Stimulated activated CD4-positive, alpha-beta T cell treated with anti-CD3 and anti-CD28 coated beads, Interleukin-12 subunit alpha, Interleukin-12 subunit beta, amount 100 ng/mL, for 48 hours (primary cell): ENCODE data around the gene ZNF384.
"Not testable (repeated sequence)": the region's sequence is repeated elsewhere in the genome, so short reads cannot be mapped to it uniquely, and the experiment has no call there.

Experiments
- DNase-seq, 3 donors: peaks; one replicate each; pipeline ENCODE4 v3.0.0-alpha.2; 2020; ENCODE audit warnings: low read depth in 2 of 3, low spot score in 1 of 3

Gene ZNF384

DNA sequence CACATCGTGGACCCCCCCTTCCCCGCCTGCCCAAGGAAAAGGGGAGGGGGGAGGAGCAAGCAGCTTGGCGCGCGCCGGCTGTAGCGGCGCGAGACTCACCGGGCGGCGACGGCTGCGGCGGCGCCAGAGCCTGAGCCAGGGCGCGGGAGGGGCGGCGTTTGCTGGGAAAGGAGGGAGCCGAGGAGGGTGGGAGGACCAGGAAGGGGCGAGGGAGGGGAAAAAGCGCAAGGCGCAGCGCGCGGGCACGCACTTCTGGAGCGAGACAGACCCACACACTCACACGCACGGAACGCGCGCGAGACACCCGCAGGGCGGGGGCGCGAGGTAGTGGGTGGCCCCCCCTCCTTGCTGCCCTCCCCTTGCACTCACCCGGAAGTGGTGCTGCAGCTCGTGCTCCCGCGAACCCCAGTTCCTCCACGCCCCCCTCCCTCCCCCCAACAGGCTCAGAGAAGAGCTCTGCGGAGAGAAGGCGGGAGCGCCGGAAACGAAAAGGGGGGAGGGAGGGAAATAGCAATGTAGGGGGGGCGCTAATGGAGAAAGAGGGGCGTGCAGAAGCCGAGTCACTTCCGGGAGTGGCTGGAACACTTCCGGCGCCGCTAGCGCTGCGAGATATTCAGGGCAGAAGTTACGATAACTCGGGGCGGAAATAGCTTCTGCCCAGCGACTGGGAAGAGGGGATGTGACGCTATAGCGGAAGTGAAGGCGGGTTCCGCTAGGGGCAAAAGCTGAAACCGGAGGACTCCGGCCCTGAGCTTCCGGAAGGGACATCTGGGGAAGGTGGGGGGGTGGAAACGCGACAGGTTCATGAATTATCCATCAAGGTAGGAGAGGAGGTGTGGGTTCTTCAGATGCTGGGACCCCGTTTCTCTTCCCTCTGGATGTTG, at the start of gene ZNF384:
TSS of gene ZNF384 (minus strand) at position 377 of the 884 bp plus-strand sequence. CDS start 9,855 bp downstream, outside the sequence.
- peak; percentile 85 to 92 (median 91) for DNase-seq

DNA sequence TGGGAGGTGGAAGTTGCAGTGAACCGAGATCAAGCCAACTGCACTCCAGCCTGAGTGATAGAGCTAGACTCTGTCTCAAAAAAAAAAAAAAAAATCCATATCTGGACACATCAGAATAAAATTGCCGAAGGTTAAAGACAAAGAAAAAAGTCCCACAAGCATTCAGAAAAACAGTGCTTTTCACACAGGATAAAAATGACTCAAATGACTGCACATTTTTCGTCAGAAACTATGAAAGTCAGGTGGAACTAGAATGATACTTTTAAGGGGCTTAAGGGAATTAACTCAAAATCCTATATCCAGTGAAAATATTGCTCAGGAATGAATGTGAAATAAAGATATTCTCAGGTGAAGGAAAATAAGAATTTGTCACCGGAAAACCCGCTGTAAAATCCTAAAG, 47.6 kb upstream of the ZNF384 start:
- DNase-seq, result no peak

DNA sequence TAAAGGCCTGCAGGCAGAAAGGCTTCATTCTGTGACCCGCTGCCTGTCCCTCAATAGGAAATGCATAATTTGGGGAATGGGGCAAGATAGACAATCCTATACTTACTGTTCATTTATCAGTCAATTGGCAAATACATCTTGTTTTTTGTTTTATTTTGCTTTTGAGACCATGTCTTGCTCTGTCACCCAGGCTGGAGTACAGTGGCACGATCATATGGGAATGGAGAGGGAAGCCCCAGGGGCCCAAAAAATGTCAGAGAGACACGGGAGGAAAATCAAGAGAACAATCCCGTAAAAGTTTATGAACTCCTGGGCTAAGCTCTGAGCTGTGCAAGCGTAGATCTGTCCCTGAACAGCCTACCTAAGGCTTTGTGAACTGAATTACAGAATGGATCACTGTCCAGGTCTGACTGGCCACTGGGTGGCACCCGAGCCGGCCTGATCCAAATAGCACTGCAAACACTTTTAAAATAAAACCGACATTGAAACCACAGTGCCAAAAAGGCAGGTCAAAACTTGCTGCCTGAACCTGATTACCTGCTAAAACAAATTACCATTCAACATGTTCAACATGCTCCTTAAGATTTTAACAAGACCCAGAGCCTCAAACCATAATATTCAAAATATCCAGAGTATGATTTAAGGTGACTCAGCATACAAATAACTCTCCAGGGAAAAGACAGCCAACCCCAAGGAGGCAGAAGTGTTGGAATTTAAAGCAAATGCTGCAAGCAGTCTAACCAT, 46.4 kb upstream of the ZNF384 start:
- DNase-seq, result peak in 1 of 3 donors; percentile 29

GRCh38 chr12:6734506-6735387, 45.6 kb upstream of the ZNF384 start:
- DNase-seq, result no peak

- no peak for DNase-seq
Measured at GRCh38 chr12:6730169-6730568, 41.0 kb upstream of the ZNF384 start.

GRCh38 chr12:6729186-6729585, 40.0 kb upstream of the ZNF384 start:
- DNase-seq, result no peak

DNA sequence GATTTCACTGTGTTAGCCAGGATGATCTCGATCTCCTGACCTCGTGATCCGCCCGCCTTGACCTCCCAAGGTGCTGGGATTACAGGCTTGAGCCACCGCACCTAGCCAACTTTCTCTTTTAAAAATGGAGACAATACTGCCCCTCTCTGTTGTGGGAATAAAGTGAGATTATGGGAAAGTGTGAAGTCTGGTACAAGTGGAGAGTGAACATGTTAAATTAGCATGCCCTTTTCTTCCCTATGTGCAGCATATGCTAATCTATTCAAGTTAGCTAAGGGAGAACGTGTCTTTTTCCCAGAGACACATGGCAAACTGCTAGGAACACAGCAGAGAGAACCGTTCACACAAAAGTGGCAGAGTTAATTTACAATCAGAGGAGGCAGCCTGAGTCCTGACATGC, 36.2 kb upstream of the ZNF384 start:
- DNase-seq, result no peak

DNA sequence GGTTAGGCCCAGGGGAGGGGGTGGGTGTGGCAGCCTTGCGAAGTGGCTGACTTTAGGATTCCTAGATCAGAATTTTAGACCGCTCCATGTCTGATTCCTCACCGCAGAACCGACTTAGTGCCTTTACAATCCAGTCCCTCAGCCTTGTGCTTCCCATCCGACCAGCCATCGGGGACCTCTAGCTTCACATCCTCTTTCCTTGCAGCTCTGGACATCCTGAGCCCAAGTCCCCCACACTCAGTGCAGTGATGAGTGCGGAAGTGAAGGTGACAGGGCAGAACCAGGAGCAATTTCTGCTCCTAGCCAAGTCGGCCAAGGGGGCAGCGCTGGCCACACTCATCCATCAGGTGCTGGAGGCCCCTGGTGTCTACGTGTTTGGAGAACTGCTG, 35.2 kb upstream of the ZNF384 start:
- no peak for DNase-seq

- DNase-seq, result peak; percentile 91 to 97 (median 97)
Measured at GRCh38 chr12:6723607-6724408, 34.6 kb upstream of the ZNF384 start, which contains the start of gene COPS7A. Gene COPS7A (plus strand): TSS chr12:6724046. CDS start chr12:6724657, 611 bp downstream.

DNA sequence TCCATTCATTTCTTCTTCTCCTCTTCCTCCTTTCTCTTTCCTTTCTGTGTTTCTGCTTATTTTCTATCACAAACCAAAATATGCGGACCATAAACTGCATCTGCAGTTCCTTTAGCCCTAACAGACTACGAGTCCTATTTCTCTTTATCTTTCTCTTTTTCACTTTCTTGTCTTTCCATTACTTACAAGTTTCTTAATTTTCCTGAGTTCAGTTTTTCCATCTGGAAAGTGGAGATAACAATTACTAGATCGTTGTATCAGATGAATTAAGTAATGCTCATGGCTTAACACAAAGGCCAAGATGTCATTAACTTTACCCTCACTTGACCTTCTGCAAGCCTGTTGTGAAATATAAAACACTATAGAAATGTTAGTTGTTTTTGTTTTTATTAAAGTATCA, 33.7 kb upstream of the ZNF384 start:
- no peak for DNase-seq

GRCh38 chr12:6716874-6717437, 27.8 kb upstream of the ZNF384 start:
- DNase-seq, result no peak

- DNase-seq, result not testable (repeated sequence)
Measured at GRCh38 chr12:6716031-6716873, 27.1 kb upstream of the ZNF384 start.

DNA sequence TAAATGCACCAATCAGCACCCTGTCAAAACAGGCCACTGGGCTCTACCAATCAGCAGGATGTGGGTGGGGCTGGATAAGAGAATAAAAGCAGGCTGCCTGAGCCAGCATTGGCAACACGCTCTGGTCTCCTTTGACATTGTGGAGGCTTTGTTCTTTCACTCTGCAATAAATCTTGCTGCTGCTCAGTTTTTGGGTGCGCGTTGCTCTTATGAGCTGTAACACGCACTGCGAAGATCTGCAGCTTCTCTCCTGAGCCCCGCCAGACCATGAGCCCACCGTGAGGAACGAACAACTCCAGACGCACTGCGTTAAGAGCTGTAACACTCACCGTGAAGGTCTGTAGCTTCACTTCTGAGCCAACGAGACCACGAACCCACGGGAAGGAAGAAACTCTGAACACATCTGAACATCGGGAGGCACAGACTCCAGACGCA, 19.8 kb upstream of the ZNF384 start:
- DNase-seq, result peak in 1 of 3 donors; percentile 27

- DNase-seq, result not testable (repeated sequence)
Measured at GRCh38 chr12:6708351-6708750, 19.2 kb upstream of the ZNF384 start.

- DNase-seq, result no peak
Measured at GRCh38 chr12:6703631-6704030, 14.5 kb upstream of the ZNF384 start.

DNA sequence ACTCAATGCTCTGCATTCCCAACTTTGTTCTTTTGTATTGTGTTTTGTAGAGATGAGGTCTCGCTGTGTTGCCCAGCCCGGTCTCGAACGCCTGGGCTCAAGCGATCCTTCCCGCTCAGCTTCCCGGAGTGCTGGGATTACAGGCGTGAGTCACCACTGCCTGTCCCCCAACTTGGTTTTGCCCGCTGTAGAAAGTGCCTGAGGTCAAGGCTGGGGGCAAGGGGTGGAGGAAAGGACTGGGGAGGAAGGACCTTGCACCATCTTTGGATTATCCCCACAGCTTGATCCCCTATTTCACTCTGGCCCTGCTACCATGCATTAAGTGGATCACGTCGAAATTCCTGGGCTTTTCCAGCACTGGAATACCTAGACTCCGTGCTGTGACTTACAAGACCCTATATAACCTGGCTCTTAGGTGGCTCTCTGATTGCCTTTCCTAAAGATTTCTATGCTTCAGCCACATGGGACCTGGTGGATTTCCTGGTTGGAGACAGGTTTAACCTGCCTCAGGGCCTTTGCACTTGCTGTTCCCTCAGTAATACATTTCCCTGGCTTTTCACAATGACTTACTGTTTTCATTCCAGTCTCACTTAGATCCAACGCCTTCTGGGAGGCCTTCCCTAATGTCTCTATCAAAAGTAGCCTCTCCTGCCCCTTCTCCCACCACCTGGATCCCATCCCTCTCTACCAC, 12.0 kb upstream of the ZNF384 start:
- DNase-seq, result no peak

DNA sequence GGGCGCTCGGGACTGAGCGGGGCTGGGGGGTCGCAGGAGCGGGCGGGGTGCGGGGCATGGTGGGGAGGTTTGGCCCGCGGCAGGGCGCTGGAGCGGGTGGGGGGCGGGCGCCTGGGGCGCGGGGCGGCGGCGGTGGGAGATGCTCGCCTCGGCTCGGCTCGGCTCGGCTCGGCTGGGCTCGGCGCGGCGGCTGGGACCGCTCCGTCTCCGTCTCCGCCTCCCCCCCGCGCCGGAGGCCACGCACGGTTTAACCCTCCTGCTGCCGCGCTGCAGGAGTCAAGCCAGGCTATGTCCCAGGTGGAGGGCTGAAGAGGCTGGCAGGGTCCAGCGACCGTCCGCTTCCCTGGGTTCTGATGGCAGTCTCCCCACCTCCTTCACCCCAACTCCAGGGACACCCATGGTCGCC, 11.5 kb upstream of the ZNF384 start, which contains the start of gene PIANP:
TSS of gene PIANP (minus strand) at position 170 of the 406 bp plus-strand sequence. CDS start 2,754 bp downstream, outside the sequence.
- peak in 1 of 3 donors; percentile 28 for DNase-seq

DNA sequence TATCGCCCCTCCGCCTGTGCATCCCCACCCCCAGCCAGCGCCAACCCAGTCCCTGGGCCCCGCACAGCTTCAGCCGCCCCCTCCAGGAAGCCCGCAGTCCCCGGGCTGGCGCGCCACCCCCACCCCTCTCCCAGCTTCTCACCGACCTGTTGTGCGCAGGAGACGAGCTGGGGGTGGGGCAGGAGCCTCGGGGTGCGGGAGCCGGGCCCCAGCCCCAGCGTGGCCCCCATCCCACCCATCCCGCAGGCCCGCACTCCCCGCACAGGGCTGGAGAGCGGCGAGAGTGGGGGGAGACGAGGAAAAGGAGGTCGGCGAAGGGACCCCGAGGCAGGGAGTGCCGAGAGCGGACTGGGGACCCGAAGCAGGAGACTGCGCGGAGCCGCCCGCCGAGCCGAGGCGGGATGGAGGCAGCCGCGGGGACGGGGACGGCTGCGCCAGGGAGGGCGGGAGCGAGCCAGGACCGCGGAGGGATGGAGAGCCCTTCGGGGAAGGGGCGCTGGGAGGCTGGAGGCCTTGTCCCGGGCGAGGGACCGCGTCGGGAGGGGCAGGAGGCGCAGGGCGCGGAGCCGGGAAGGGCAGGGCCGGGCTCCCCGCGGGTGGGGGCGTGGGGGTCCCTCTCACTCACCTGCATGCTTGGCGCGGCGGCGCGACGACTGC, 10.9 kb upstream of the ZNF384 start:
- DNase-seq, result peak in 1 of 3 donors; percentile 8
